ENCODE data around the gene IGSF9B.

IGSF9B gene

DNA sequence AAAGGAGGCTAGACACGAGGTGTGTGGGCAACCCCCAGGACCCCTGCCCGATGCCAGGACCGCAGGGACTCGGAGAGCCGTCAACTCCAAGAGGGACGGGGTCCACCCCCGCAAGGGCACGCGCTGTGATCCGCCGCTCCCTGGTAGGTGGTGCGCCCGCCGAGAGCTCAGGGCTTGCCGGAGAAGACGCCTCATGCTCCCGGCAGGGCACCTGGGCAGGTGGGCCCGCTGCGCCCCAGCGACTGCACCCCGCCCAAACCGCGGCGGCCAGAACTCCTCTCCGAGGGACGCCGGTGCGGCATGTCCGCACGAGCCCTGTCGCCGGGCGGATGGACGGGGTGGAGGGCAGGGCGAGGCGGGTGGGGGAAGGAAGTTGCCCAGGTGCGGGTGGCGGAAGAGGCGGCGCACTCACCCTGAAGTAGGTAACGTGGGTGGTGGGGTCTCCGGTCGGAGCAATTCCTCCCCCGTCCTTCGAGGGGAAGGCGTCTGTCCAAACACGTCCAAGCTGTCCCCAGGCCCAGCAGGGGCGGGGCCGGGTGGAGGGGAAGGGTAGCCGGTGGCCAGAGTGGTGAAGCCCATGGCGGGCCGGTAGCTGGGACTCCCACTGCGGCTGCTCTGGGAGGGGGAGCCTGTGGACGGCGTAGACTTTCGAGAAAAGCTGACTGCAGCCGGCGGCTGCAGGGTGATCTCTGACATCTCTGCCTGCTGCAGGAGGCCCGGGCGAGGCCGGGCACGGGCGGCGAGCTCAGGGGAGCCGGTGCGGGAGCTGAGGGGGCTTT is 37.2 kb downstream of the IGSF9B start:
- DNase-seq (ENCODE audit: low spot score) = no peak

DNA sequence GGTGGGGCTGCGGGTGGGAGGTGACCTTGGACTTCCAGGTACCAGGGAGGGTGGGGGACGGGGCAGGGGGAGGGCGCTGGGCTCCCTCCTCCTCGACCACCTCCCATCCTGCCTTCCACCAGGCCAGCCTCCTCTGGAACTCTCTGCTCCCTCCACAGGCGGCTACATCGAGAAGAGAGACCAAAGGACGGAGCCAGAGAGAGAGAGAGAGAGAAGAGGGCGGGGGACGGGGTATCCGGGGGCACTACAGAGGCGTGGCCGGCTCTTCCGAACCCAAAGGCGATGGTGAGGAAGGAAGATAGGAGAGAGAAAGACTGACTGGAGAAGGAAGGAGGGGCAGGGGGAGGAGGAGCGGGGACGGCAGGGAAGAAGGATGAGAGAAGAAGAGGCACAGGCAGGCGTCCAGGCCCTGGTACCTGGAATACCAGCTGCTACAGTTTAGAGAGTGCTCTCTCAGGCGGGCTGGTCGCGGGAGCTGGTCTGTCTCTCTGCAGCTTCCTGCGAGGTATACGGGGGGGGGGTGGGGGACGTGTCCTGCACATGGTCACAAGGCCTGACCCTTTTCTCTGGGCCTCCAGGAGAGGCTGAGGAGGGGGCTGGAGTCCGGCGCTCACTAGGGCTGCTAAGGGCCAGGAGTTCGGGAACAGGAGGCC is 38.0 kb downstream of the IGSF9B start:
- peak; percentile 60 for DNase-seq (ENCODE audit: low spot score)

DNA sequence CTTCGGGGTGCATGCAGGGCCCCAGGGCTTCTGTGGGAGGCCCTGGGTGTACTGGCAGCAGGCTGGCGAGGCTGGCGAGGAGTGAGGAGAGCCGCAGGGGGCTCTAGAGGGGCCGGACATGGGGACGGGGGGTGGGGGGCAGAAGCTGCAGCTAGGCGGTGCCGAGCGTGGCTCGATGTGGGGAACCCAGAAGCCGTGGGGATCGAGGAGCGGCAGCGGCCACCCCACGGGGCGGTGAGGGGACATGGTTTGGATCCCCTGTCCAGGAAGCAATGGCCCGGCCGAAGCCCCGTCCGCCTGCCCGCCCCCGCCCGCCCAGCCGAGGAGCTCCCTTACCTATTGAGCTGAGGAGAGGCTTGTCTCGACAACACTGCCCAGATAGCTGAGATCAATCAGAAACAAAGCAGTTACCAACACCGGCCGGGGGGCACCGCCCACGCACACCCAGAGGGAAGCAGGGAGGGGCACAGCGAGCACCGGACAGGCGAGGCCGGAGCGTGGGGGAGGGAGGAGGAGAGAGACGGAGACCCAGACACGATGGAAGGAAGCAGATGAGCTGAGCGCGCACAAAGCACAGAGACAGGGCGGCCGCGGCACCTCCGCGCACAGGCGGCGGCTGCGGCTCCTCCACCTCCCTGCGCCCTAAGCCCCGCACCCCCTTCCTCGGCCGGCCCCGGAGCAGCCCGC is 38.7 kb downstream of the IGSF9B start:
- peak; percentile 59 for DNase-seq (ENCODE audit: low spot score)

DNA sequence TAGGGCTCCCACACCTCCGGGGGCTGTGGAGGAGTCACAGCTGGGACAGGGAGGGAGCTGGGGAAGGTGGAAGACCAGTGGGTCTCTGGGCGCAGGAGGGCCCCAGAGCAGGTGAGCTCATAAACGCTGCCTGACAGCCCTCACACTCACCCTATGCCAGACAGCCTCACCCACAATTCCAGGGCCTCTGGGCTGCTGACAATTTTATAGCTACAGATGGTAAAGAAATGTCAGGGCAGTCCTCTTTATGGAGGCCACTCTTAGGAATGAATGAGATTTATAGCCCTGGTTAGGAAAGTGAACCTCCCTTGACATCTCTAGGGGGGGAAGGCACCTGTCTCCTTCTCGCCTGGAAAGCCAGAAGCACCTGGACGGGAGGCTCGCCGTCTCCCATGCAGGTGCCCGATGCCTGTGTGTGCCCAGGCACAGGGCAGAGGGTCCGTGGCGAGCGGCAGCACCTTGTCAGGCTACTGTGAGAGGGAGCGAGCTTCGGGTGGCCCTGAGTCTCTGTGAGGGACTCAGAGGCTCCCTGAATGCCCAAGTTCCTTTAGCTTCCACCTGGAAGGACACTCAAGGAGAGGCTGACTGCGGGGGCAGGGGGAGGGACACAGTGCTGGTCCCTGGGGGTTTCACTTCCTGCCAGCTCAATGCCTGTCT is 39.9 kb downstream of the IGSF9B start:
- DNase-seq (ENCODE audit: low spot score) = no peak

DNA sequence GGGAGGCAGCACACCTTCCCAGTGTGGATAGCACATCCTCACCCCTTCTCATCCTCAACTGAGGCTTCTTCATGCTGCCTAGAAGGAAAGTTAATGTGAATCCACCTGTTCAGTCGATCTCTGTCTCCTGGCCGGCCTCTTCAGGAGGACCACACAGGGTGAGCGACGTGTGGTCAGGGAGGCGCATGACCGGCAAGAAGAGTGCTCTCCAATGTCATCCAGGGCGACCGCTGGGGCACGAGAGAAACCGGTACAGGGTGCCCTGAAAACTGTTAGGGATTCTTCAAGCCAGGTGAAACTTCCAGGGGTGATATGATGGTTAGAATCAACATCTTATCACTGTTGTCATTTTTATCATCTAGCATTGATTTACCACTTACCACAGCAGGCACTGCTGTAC is 43.0 kb downstream of the IGSF9B start:
- DNase-seq (ENCODE audit: low spot score) = no peak

DNA sequence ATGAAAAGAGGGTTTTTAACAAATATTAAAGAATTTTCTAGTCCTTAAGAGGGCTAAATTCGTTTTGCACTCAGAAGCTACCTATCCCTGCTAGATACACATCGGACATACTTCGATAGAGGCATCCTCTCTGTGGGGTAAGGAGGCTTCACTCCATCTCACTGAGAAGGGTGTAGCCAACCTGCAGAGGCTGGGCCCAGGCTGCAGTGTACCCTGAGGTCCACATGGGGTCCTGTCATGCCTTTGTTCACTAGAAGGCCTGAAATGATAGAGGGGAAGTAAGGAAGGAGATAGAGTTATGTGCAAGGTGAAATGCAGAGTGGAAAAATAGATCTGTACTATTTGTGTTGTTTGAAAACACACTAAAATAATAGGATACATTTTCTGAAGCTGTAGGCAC is 45.6 kb downstream of the IGSF9B start:
- peak; percentile 35 for DNase-seq (ENCODE audit: low spot score)

DNA sequence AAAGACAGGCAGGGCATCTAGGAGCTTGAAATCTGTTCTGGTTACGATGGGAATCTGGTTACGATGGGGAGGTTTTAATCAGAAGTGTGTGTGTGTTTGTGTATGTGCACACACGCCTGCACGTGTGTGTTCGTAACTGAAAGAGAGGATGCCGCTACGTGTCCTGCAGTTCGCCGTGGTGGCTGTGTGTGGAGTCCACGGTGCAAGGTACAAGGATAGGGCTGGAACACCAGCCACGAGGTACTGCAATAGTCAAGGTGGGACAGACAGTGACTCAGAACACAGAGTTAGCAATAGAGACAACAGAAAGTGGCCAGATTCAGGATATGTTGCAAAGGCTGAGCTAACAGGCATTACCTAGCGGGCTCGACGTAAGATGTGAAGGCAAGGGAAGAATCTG is 46.7 kb downstream of the IGSF9B start:
- no peak for DNase-seq (ENCODE audit: low spot score)

DNA sequence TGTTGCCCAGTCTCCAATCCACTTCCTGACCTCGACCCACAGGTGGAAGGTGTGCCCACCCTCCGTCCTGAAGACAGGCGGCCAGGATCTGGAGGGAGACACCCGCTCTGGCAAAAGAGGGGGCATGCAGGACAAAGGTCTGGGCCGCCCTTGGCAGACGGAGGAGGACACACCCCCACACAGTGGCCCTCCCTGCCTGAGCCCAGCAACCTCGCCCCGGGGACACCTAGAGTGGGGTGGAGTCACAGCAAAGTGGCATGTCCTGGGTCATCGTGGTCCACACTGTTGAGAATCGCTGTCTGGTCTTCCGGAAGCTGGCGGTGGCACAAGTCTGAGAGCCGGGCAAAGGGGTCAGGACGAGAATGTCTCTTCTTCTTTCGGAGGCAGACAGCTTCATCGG is 47.9 kb downstream of the IGSF9B start:
- no peak for DNase-seq (ENCODE audit: low spot score)

DNA sequence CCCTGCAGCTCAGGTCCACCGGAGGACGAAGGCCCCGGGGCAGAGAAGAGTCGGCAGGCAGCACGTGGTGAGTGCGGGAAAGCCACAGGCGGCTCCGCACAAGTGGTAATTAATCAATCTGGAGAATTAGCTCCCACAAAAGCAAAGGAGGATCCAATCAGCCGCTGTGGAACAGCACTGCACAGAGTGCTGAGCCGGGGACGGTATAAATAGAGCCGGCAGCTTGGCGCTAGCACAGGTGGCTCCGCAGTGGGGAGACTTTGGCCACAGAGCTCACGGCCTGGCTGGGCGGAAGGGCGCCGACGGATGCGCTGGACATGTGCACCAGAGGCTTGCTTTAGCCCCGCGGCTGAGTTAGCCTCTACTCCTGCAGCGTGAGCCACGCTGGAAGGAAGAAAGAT is 48.9 kb downstream of the IGSF9B start:
- no peak for DNase-seq (ENCODE audit: low spot score)

DNA sequence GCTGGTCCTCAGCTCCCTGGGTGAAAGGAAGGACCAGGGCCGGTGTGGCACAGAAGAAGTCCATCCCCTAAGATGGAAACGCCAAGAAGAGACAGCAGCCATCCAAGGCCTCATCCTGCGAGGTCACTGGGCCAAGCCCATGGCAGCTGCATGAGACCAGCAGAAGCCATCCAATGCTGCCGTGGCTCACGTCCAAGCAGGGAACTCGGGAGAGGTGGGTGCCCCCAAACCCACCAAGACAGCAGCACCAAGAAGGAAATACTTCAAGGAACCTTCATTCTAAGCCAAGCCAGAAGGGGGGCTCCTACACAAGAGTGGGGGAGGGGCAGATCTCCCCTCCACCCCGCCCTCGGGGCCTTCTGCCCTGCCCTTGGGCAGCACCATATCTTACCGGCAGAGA is 49.6 kb downstream of the IGSF9B start:
- no peak for DNase-seq (ENCODE audit: low spot score)

DNA sequence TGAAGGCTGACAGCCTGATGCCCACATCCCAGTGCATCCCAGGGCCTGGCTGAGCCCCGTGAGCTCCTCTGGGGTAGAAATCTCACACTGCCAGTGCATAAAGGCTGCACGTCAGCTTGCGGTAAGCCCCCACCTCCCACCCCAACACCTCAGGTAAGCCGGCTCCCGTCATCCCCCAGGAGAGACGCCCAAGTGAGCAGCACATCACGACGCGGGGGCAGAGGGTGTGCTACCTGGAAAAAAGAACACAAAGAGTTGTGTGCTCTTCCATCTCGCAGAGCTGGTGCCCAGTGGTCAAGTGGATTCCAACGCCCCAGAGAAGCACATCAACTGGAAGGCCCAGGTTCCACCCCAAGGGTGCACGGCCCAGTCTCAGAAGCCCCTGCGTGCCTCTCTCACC is 50.0 kb downstream of the IGSF9B start:
- DNase-seq (ENCODE audit: low spot score) = no peak

DNA sequence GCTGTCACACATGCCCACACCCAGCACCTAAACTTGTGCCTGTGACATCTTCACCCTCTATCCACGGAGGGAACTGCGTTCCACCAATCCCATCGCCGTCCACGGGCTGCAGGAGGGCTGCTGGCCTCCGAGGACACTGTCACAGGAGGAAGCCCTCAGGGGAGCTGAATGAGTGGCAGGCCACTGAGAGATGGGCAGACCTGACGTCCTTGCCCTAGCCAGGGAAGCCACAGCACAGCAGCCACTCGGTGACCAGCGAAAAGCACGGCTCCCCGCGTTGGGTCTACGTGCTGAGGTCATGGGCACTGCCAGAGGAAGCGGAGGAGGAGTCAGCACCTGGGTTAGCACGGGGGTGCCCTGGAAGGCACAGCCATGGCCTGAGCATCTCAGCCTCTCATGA is 50.5 kb downstream of the IGSF9B start:
- no peak for DNase-seq (ENCODE audit: low spot score)

DNA sequence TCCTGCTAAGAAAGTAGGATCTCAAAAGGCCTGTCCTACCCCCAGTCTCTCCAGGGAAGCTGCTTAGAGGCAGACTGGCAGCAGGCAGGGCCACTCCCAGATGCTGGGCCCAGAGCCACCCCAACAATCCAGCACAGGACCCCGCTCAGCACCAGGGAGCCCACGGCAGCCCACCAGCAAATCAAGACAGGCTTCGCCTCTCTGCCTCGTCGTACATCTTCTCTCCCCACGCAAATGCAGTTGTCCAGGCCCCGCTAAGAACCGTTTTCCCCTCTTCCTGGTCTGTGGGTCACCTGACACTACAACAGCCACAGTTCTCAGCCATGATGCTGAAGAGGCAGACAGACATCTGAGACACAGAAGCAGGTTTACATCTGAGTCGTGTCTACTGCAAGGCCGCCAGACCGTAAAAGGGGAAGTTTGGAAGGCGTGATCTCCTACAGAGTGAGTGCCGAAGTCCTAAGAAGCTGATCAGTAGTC is 51.1 kb downstream of the IGSF9B start:
- no peak for DNase-seq (ENCODE audit: low spot score)

DNA sequence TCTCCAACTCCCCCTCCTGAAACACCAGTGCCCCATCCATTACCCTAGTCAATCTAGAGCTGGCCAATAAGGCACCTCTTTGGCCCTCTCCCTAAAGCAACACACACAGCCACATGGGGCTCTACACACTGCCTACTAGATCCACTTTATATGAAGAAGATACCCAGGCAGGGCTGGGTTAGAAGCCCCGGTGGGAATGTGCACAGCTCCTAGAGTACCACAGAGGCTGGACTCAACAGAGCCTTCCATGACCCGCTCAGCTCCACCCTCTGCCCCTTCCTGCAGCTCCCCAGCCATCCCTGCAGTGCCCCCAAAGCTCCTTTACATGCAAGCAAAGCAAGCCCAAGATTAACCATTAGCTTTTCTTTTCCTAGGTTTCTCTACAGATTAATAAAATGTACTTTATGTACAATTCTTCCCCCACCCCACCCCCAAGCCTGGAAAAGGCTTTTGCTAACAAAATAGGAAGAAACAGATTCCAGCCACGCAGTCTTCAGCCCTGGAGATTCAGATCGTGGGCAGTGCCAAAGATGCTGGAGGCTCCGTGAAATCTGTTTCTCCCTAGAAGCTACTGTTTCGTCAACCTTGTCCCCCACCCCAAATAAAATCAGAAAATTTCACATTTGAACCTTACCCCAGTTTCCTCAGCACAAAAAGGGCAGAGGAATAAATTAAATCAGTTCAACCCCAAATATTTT is 51.8 kb downstream of the IGSF9B start:
- no peak for DNase-seq (ENCODE audit: low spot score)

DNA sequence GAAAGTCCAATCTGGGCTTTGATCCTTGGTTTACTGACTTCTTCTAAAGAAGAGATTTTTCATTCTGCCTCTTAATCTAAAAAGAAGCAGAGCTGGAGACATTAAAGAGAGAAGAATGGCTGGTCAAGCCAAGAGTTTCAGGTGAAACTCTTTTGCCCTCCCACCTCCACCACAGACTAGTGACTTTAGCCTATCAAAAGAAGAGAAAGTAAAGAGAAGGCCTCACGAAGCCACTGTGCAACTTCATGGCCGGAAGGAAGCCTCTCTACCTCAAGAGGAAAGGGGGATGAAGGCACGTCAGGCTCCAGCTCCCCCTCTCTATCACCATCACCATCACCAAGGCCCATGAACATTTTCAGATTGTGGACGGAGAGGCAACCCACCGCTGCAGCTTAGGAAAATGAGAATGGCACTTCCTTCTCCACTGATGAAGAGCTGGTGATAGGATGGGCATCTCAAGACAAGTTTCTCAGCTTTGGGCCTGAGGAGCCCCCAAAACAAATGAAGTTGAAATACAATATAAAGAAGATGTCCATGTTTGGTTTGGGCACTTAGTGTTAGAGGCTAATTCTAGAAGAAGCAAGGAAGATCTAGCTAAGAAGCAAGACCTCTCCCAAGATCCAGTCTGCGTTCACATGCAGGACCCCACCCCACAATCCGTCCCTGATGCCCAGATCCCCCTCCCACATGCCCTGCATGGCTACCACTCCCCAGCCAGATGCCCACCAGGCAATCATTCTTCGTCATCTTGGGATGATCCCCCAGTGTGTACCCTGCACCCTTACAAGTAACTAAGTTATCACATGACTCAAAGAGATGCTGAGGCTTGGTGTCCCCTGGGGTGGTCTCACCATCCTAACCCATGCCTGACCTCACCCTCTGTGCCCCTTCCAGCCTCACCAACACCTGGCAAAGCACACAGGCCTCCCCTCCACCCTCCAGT is 52.6 kb downstream of the IGSF9B start:
- DNase-seq (ENCODE audit: low spot score) = no peak

DNA sequence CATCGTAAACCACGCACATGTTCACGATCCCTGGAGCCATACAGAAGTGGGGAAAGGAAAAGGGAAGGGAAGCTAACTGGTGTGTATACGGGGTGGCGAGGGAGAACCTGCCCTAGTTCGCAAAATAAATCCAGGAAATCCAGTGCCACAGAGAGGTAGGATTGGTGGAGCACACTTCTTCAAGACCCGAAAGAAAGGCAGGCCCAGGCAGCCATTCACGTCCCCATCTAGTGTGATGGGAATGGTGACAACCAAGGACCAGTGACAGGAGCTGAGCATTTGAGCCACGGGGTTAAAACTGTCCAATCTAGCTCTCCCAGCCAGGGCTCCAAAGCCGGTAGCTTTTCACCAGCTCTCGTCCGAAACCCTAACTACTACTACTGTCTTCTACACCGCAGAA is 53.7 kb downstream of the IGSF9B start:
- DNase-seq (ENCODE audit: low spot score) = no peak

DNA sequence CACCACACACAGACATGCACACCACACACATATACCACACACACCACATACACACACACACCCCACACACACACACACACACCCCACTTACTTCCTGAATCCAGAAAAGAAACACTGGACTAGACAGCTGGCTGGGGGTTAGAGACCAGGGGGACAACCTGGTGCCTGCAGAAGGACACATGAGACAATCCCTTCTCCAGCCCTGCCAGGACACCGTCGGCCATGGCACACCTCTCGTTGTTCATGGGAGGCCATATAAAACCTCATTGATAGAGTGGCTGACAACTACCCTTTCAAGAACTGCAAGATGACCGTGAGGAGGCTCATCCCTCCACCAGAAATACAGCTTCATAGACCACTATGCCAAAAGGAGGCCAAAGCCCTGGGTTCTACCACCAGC is 54.3 kb downstream of the IGSF9B start:
- DNase-seq (ENCODE audit: low spot score) = no peak

DNA sequence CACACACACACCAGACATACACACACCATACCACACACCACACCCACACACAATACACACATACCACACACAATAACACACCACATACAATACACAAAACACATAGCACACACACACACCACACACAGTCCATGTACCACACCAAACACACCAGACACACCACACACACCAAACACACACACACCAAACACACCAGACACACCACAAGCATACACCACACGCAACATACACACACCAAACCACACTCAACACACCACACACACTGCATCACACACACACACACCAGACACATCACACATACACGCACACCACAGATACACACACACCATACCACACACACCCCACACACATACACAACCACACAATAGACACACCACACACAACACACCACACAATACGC is 54.8 kb downstream of the IGSF9B start:
- no peak for DNase-seq (ENCODE audit: low spot score)

DNA sequence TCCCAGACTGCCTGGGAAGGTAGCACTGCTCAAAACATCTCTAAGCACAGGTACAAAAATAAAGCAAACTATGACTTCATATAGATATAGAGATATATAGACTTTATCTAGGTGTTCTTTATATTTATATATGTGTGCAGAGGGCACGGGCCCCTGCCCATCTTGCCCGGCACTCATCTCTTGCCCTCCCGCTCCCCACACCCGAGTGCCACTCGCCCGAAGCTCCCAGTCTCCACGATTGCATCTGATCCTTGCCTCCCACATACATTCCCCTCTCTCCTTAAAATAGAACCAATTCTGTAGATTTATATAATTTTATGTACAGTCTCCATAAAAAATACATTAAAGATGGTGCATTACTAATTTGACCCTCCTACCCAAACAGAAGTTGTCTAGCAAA is 55.5 kb downstream of the IGSF9B start:
- DNase-seq (ENCODE audit: low spot score) = no peak

DNA sequence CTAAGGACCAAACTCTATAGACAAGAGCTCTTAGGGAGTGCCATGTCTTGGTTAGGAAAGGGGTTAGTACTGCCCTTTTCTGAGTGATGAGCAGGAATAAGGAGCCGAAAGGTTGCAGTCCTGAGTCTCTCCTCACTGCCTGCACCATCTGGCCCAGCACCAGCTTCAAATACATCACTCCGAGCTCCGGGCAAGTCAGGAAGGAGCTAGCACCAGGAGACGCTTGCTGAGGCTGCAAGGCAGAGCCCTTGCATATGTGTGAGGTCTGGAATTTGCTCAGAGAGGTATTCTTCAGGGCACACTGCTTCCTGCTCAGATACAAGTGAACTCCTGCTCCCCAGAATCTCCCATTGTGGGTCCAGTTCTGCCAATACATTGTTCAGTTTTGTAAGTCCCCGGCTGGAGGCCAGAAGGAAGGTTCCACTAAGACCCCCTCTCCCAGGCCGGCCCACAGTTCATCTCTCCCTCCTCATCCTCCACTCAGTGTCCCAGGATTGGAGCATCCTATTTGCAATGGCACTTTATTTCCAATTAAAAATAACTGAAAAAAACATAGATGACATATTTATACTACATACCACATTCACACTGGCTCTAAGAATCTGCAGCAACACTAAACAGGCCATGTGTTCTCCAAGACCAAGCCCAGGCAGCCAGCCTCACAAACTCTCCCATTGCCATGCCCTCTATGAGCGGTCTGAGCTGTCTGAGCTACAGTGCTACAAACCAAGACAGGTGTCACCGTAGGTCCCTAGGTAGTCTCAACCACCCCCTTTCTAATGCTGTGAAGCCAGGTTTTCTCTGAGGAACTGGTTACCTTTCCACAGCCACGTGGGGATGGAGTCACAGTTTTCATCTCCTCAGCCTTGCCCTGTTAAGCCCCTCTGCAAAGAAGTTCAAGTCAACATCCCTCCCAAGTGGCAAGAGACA is 56.3 kb downstream of the IGSF9B start:
- no peak for DNase-seq (ENCODE audit: low spot score)
